Endothelial cell of umbilical vein (primary cell): ENCODE data around the gene PTCSC3. TPM values are rescaled to one million over a fixed set of nuclear protein-coding genes. Genes with fewer than 3 reads are reported as not detected.

Source experiments
- BruUV-seq: library from RNA; stranded (reverse); fragments of 400-500 nt; replicated peaks from 2 replicates; lab custom pipeline; 2021; lab: Mats Ljungman, UMichigan
- CTCF ChIA-PET: fragments of 300-600, 350-600 bp; sonication (Branson Sonifier 250); formaldehyde crosslinking; loops from one replicate; lab custom pipeline; 2021; ENCODE audit warnings: antibody characterized with exemption, inconsistent platforms; lab: Charles Lee
- POLR2A ChIA-PET: fragments of 300-600, 350-600 bp; sonication (Branson Sonifier 250); formaldehyde crosslinking; loops from one replicate; lab custom pipeline; 2021; ENCODE audit warnings: antibody characterized with exemption, inconsistent platforms; lab: Charles Lee
- DNase-seq: peaks from one replicate; pipeline ENCODE4 v3.0.0-alpha.2; 2011; ENCODE audit warnings: low read depth, low spot score
- FAIRE-seq: peaks from 2 replicates; lab custom pipeline; 2011; peaks lifted over from hg19 to GRCh38; lab: Jason Lieb, UNC
- H2AFZ ChIP-seq: 2 replicates; pipeline ENCODE4 v1.6.0; 2012; ENCODE audit warnings: low read depth, low read length, control low read depth, inconsistent platforms
- H3K27ac ChIP-seq: 2 replicates; pipeline ENCODE4 v1.5.1; 2011; ENCODE audit warnings: low read depth, mild to moderate bottlenecking, control low read depth, low read length, moderate library complexity; ENCODE audit not compliant: insufficient read depth
- H3K27me3 ChIP-seq, 2 experiments: 2 replicates each; pipeline versions ENCODE4 v1.6.0 to v1.6.1; 2011; ENCODE audit warnings: low read length in 2 of 2, mixed read lengths in 1 of 2; ENCODE audit not compliant: control insufficient read depth in 2 of 2, insufficient read depth in 2 of 2
- H3K36me3 ChIP-seq, 2 experiments: 2 replicates in 1 of 2; 3 replicates in 1 of 2; pipeline ENCODE4 v1.5.1; 2011; ENCODE audit warnings: low read length in 2 of 2, mild to moderate bottlenecking in 1 of 2, moderate library complexity in 1 of 2; ENCODE audit not compliant: control insufficient read depth in 2 of 2, insufficient read depth in 2 of 2; ENCODE audit errors: extremely low read depth in 1 of 2
- H3K4me1 ChIP-seq: 3 replicates; pipeline ENCODE4 v1.5.1; 2011; ENCODE audit warnings: mild to moderate bottlenecking, low read length; ENCODE audit not compliant: control insufficient read depth, insufficient read depth; ENCODE audit errors: extremely low read depth
- H3K4me2 ChIP-seq: 2 replicates; pipeline ENCODE4 v1.6.1; 2011; ENCODE audit warnings: low read length, control low read depth, mixed read lengths; ENCODE audit not compliant: insufficient read depth
- H3K4me3 ChIP-seq, 3 experiments: fragments of 200-600 bp in 1 of 3; sonication (generic), shearing (Covaris generic) in 1 of 3; replicated peaks in 1 of 3; 2 replicates each; pipeline ENCODE4 v1.5.1; 2011 to 2016; ENCODE audit warnings: control low read depth in 3 of 3, low read length in 3 of 3, mild to moderate bottlenecking in 2 of 3, inconsistent platforms in 1 of 3, low read depth in 1 of 3, moderate library complexity in 1 of 3; ENCODE audit not compliant: insufficient read depth in 1 of 3
- H3K79me2 ChIP-seq: 2 replicates; pipeline ENCODE4 v1.6.0; 2012; ENCODE audit warnings: low read length, inconsistent platforms; ENCODE audit not compliant: control insufficient read depth, insufficient read depth
- H3K9ac ChIP-seq: replicated peaks from 2 replicates; pipeline ENCODE3; 2011; ENCODE audit warnings: low read length, control low read depth; ENCODE audit not compliant: insufficient read depth; ENCODE audit errors: extremely low read depth
- H3K9me1 ChIP-seq: replicated peaks from 3 replicates; pipeline ENCODE4 v1.6.0; 2011; ENCODE audit warnings: mild to moderate bottlenecking, low read length; ENCODE audit not compliant: control insufficient read depth, insufficient read depth; ENCODE audit errors: extremely low read depth
- H3K9me3 ChIP-seq: replicated peaks from 2 replicates; pipeline ENCODE4 v1.5.1; 2012; ENCODE audit warnings: low read length, inconsistent platforms; ENCODE audit not compliant: control insufficient read depth, insufficient read depth
- H4K20me1 ChIP-seq: replicated peaks from 2 replicates; pipeline ENCODE3; 2011; ENCODE audit warnings: mild to moderate bottlenecking, low read length; ENCODE audit not compliant: control insufficient read depth, insufficient read depth; ENCODE audit errors: extremely low read depth
- EZH2 ChIP-seq: IDR thresholded peaks from 2 replicates; pipeline ENCODE4 v1.6.1; 2012; ENCODE audit warnings: borderline replicate concordance, low read depth, mild to moderate bottlenecking, moderate library complexity, low read length, inconsistent platforms; ENCODE audit not compliant: severe bottlenecking
- FOS ChIP-seq: IDR thresholded peaks from 2 replicates; pipeline ENCODE4 v1.6.1; 2011; ENCODE audit warnings: mild to moderate bottlenecking, low read length, moderate library complexity, borderline replicate concordance; ENCODE audit not compliant: insufficient read depth
- GATA2 ChIP-seq: IDR thresholded peaks from 2 replicates; pipeline ENCODE4 v1.7.0; 2011; ENCODE audit warnings: low read depth, mild to moderate bottlenecking, moderate library complexity, mixed read lengths, low read length; ENCODE audit not compliant: insufficient read length, insufficient read depth
- JUN ChIP-seq: IDR thresholded peaks from 2 replicates; pipeline ENCODE4 v1.6.1; 2011; ENCODE audit warnings: borderline replicate concordance, low read depth; ENCODE audit not compliant: insufficient read length, insufficient read depth
- MAX ChIP-seq: IDR thresholded peaks from 2 replicates; pipeline ENCODE4 v1.6.1; 2011; ENCODE audit not compliant: insufficient read depth, insufficient read length
- MYC ChIP-seq: IDR thresholded peaks from one replicate; pipeline ENCODE4 v1.6.1; 2011; ENCODE audit warnings: mild to moderate bottlenecking, low read depth, low read length
- POLR2A ChIP-seq: IDR thresholded peaks from 2 replicates; pipeline ENCODE4 v1.6.1; 2012; ENCODE audit warnings: low read depth, mild to moderate bottlenecking, control low read depth, low read length
- POLR2AphosphoS5 ChIP-seq: IDR thresholded peaks from 2 replicates; pipeline ENCODE4 v1.6.1; 2012; ENCODE audit warnings: low read depth, mild to moderate bottlenecking, control low read depth, low read length, moderate library complexity; ENCODE audit not compliant: insufficient read depth
- dilution Hi-C: fragments of 300-500 bp; cut with MboI; formaldehyde crosslinking; loops from one replicate; pipeline ENCODE4 v1.15.0; 2019; ENCODE audit warnings: low sequenced_read_pairs; ENCODE audit not compliant: extremely low pct_ligation_motif_present
- intact Hi-C: fragments of 100-400 bp; cut with micrococcal nuclease; formaldehyde crosslinking; loops from one replicate; pipeline ENCODE4 v1.10.0; 2022
- polyA plus RNA-seq, 4 experiments: library from polyadenylated mRNA; depleted of rRNA in 3 of 4; stranded (reverse) in 3 of 4; unstranded in 1 of 4; fragments of >200 nt; gene quantifications; 2 replicates each; pipeline versions ENCODE4 v1.2.1 to v1.2.3, GENCODE V29; 2011 to 2012; ENCODE audit warnings: missing spikeins in 1 of 4
- total RNA-seq: library from RNA; stranded (reverse); gene quantifications from 2 replicates; pipeline ENCODE4 v1.2.3, GENCODE V29; 2021
- TF ChIP-seq, protein P1 (sequence below), 2 donors: IDR thresholded peaks; 1 replicate in 1 of 2; 2 replicates in 1 of 2; pipeline ENCODE4 v1.5.1; 2011; ENCODE audit warnings: low read length in 2 of 2, mild to moderate bottlenecking in 2 of 2, moderate library complexity in 2 of 2, control low read depth in 1 of 2, inconsistent platforms in 1 of 2, low read depth in 1 of 2; ENCODE audit not compliant: insufficient read depth in 1 of 2; ENCODE audit errors: extremely low read depth in 1 of 2

Gene PTCSC3
- total and polyA plus RNA-seq, 2 donors (not counting 3 experiments of a cell fraction or from before 2014, with no cell fraction given) = not detected

DNA sequence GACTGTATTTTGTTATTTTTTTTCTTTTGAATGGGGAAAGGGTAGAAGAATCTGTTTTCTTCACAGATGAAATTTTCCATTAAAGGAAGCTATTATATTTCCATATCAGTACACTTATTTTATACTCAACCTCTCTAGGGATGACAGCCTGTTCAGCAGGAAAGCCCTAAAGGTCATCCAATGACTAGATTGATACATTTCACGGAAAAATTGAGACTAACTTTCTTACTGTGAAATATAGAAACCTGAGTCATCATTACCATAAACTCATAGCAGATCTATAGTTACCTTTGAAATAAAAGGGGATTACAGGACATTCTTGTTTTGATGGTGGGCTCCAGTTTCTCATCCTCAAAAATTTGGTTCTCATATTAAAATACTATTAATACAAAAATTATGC is 36.1 kb upstream of the PTCSC3 start:
- FAIRE-seq = no peak

GRCh38 chr14:36208690-36209278 is 32.3 kb upstream of the PTCSC3 start:
- intact Hi-C loops = no loop called here
- H3K36me3 ChIP-seq = no peaks in the 10 kb centered on the region
- no peaks in the 10 kb centered on the region for H3K4me1 ChIP-seq
- H2AFZ ChIP-seq = no peak overlapping the region
- no peaks in the 10 kb centered on the region for H3K79me2 ChIP-seq
- no peak overlapping the region for H3K4me2 ChIP-seq
- ChIA-PET CTCF (interaction anchor here (1.1 to 5.1 kb wide), 3 partner anchors 9 to 165 kb away, joined by 3 to 28 read pairs (median 3); no protein-coding TSS in a partner anchor), POLR2A (no interaction called here)
- peaks cover 4 to 7% of the 10 kb centered on the region in 2 experiments for H3K27me3 ChIP-seq
- BruUV-seq = no TSS peak
- H3K9me1 ChIP-seq = no peaks in the 10 kb centered on the region
- dilution Hi-C loops = no loop called here
- H3K9ac ChIP-seq = no peak overlapping the region
- no peak overlapping the region for H3K4me3 ChIP-seq
- no peak overlapping the region for H3K27ac ChIP-seq
- no peaks in the 10 kb centered on the region for H3K9me3 ChIP-seq
- FAIRE-seq = no peak
- no peak for DNase-seq
- H4K20me1 ChIP-seq = no peaks in the 10 kb centered on the region
- TF ChIP-seq JUN = no peak
- no peak for TF ChIP-seq POLR2A
- no peak for TF ChIP-seq GATA2
- no peak for TF ChIP-seq MAX
- TF ChIP-seq EZH2 = no peak
- TF ChIP-seq POLR2AphosphoS5 = no peak
- no peak for TF ChIP-seq MYC
- TF ChIP-seq, protein P1, sequence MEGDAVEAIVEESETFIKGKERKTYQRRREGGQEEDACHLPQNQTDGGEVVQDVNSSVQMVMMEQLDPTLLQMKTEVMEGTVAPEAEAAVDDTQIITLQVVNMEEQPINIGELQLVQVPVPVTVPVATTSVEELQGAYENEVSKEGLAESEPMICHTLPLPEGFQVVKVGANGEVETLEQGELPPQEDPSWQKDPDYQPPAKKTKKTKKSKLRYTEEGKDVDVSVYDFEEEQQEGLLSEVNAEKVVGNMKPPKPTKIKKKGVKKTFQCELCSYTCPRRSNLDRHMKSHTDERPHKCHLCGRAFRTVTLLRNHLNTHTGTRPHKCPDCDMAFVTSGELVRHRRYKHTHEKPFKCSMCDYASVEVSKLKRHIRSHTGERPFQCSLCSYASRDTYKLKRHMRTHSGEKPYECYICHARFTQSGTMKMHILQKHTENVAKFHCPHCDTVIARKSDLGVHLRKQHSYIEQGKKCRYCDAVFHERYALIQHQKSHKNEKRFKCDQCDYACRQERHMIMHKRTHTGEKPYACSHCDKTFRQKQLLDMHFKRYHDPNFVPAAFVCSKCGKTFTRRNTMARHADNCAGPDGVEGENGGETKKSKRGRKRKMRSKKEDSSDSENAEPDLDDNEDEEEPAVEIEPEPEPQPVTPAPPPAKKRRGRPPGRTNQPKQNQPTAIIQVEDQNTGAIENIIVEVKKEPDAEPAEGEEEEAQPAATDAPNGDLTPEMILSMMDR (IDR thresholded peaks at IDR 0.05; ENCODE audit: extremely low read depth in 1 of 2, insufficient read depth in 1 of 2, low read depth in 1 of 2, low read length in 2 of 2) = no peak

More for the DNA sequence above, 36.1 kb upstream of the PTCSC3 start:
- H4K20me1 ChIP-seq = no peaks in the 10 kb centered on the region
- H3K27me3 ChIP-seq = peaks cover 7 to 8% of the 10 kb centered on the region in 2 experiments
- no peak overlapping the region for H3K27ac ChIP-seq
- dilution Hi-C loops (no loop called here), intact Hi-C loops (no loop called here)
- no TSS peak for BruUV-seq
- H3K9me1 ChIP-seq = no peaks in the 10 kb centered on the region
- no peaks in the 10 kb centered on the region for H3K4me1 ChIP-seq
- no peak for TF ChIP-seq MAX
- no peak for TF ChIP-seq GATA2
- no peak for TF ChIP-seq EZH2
- no peak for TF ChIP-seq FOS
- TF ChIP-seq MYC = no peak
- TF ChIP-seq POLR2A = no peak
- TF ChIP-seq JUN = no peak
- no peaks in the 10 kb centered on the region for H3K36me3 ChIP-seq
- H3K4me3 ChIP-seq = no peak overlapping the region
- ChIA-PET POLR2A (no interaction called here), CTCF (no interaction called here)
- no peak for DNase-seq
- no peak overlapping the region for H3K4me2 ChIP-seq
- no peaks in the 10 kb centered on the region for H3K9me3 ChIP-seq
- no peak overlapping the region for H3K9ac ChIP-seq
- no peaks in the 10 kb centered on the region for H3K79me2 ChIP-seq
- H2AFZ ChIP-seq = no peak overlapping the region
